Vagina (tissue), 2 donors: ENCODE data around the gene TAGLN2.

Source experiments
- POLR2A ChIP-seq, 2 donors: fragments of 450-650 bp; IDR thresholded peaks; one replicate each; pipeline ENCODE4 v1.6.1; 2017; ENCODE audit warnings: antibody characterized with exemption in 2 of 2, mild to moderate bottlenecking in 2 of 2, moderate library complexity in 2 of 2
- POLR2AphosphoS5 ChIP-seq, 2 donors: sonication (generic); formaldehyde crosslinking; IDR thresholded peaks; one replicate each; pipeline ENCODE4 v1.9.0; 2017; ENCODE audit warnings: antibody characterized with exemption in 2 of 2, mild to moderate bottlenecking in 2 of 2, low read depth in 1 of 2; ENCODE audit not compliant: insufficient read depth in 1 of 2
- TF ChIP-seq, protein P1 (sequence below), 3 experiments: fragments of 450-650 bp in 2 of 3; fragments of 200-600 bp in 1 of 3; sonication (generic) in 1 of 3; IDR thresholded peaks; one replicate each; pipeline ENCODE4 v1.5.1; 2017 to 2019; ENCODE audit warnings: antibody characterized with exemption in 3 of 3, mild to moderate bottlenecking in 2 of 3, moderate library complexity in 2 of 3

DNA sequence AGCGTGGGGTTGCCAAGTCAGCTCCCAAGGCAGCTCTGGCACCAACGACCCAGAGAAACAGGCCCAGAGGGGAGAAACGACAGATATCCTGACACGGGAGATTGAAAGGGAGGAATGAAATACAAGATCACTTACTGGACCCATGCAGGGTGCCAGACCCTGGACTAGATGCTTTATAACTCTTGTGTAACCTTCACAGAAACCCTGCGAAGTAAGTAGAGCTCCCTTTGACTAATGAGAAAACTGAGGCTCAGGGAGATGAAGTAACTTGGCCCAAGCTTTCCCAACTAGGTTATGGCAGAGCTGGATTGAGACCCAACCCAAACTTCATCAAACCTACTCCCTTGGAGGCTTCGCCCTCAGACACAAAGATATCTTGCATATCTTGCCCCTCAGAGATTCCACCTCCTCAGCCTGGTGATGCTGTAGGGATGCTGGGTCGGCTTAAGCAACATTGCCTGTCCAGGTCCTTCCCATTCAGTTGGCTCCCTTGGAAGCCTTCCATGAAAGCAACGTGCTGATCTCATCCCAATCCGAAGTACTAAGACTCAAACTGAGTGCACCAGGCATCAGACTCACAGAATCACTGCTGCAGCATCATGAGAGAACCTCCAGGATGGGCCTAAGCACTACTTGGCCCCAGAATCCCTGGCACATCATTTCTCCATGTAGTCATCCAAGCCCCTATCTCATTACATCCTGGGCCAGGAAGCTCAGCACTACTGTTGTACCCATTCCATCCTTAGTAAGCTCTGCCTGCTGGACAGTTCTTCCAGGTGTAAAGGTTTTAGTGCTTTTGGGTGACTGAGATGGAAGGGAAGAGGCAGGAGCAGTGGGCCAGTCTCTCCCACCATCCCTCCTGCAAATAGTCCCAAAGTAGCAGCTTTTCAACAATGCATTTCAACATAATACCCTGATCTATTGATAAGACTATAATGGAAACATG lies 21.2 kb upstream of the TAGLN2 start:
- TF ChIP-seq, protein P1, sequence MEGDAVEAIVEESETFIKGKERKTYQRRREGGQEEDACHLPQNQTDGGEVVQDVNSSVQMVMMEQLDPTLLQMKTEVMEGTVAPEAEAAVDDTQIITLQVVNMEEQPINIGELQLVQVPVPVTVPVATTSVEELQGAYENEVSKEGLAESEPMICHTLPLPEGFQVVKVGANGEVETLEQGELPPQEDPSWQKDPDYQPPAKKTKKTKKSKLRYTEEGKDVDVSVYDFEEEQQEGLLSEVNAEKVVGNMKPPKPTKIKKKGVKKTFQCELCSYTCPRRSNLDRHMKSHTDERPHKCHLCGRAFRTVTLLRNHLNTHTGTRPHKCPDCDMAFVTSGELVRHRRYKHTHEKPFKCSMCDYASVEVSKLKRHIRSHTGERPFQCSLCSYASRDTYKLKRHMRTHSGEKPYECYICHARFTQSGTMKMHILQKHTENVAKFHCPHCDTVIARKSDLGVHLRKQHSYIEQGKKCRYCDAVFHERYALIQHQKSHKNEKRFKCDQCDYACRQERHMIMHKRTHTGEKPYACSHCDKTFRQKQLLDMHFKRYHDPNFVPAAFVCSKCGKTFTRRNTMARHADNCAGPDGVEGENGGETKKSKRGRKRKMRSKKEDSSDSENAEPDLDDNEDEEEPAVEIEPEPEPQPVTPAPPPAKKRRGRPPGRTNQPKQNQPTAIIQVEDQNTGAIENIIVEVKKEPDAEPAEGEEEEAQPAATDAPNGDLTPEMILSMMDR (IDR thresholded peaks at IDR 0.05), result no peak
- TF ChIP-seq POLR2AphosphoS5 (IDR thresholded peaks at IDR 0.05; ENCODE audit: insufficient read depth in 1 of 2, low read depth in 1 of 2), result no peak
- no peak for TF ChIP-seq POLR2A (IDR thresholded peaks at IDR 0.05)
